ENCODE results near the gene ACOX2. TPM values are rescaled to one million over a fixed set of nuclear protein-coding genes. Genes with fewer than 3 reads are reported as not detected.
A peak's percentile ranks its signal among the peaks of the same experiment; 100 is the strongest.

ACOX2 gene
- total and polyA plus RNA-seq, 4 donors, result 74.3 to 214 (median 141) TPM

DNA sequence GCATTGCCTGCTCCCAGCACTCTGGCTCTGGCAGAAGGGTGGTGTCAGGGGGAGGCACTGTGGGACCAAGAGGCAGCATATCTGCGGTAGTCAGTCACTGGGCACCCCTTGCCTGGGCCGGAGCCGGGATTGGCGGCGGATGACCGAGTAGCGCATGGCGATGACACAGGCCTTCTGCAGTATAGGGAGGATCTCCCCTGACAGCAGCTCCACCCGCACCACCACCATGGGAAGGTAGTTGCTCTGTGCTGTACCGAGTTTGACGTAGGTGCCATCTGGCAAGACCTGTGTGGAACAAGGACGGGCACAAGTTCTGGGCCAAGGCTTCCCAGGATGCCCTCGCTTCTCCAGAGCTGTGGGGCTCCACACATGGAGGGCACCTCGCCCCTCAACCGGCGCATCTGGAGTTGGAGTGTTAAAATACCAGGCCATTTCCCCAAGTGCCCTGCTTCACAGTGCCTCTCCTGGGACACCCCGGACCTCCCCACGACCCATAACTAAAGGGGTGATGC lies 6.6 kb downstream of the ACOX2 start:
- WGBS, result 75% methylated on average over 18 of the region's 18 CpGs
- no peak overlapping the region for H3K9ac ChIP-seq (ENCODE audit: low read depth in 1 of 2, low read length in 2 of 2)
- H3K4me1 ChIP-seq (ENCODE audit: control insufficient read depth in 4 of 4, insufficient read depth in 4 of 4, low read length in 3 of 4), result peaks cover 6 to 98% (median 92%) of the 10 kb centered on the region in 4 donors
- no peaks in the 10 kb centered on the region for H3K9me3 ChIP-seq (ENCODE audit: control insufficient read depth in 4 of 4, low read length in 3 of 4)
- H3K27ac ChIP-seq (ENCODE audit: low read depth in 1 of 2, low read length in 2 of 2), result peak overlapping the region; percentile 31 to 45
- H3K4me3 ChIP-seq (ENCODE audit: low read depth in 1 of 3, low read length in 3 of 3), result no peak overlapping the region
- H3K36me3 ChIP-seq (ENCODE audit: control insufficient read depth in 4 of 4, insufficient read depth in 3 of 4, low read depth in 1 of 4, low read length in 3 of 4), result peaks cover 14 to 21% (median 20%) of the 10 kb centered on the region in 4 donors
- no peak for TF ChIP-seq FOXA1 (IDR thresholded peaks at IDR 0.05)
- no peak for TF ChIP-seq RXRA (IDR thresholded peaks at IDR 0.05)
- TF ChIP-seq, protein P1, sequence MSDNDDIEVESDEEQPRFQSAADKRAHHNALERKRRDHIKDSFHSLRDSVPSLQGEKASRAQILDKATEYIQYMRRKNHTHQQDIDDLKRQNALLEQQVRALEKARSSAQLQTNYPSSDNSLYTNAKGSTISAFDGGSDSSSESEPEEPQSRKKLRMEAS (IDR thresholded peaks at IDR 0.05), result no peak
- no peaks in the 10 kb centered on the region for H3K27me3 ChIP-seq (ENCODE audit: control insufficient read depth in 4 of 4, insufficient read depth in 4 of 4, low read length in 3 of 4)
- DNase-seq (ENCODE audit: low spot score), result no peak

DNA sequence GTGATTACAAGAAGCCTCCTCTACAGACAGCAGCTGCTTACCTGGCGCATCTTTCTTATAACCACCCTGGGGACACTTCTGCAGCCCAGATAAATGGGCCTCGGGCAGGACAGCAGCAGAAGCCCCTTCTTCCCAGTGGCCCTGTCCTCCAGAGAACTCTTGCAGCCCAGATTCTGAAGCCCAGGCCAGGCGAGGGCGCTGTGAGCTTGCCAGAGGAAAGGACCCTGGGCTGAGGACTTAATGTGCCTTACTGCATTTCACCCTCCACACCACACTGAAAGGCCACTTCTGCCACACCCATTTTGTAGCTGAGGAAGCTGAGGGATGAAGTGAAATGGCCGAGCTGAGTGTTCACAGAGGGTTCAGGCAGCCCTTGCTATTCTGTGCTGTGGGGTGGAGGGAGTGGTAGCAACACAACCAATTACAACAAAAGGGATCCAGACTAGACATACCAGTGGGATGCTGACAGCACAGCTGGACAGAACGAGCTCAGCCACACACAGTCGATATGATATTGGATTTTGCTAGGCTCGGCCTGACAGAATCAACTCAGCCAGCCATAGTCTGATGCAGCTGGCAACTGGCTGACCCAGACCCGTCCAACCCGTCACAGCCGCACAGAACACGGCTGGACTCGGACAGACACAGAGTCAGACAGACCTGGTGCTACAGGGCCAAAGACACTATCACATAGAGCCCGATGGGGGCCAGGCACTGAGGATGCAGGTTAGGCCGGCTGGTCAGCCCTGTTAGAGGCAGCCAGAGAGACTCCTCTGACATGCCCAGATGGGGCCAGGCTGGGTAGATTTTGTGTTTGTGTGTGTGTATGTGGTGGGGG lies 7.3 kb downstream of the ACOX2 start:
- TF ChIP-seq GABPA (IDR thresholded peaks at IDR 0.05 in 1 of 2, conservative IDR thresholded peaks at IDR 0.05 in 1 of 2) (no peak), RAD21 (IDR thresholded peaks at IDR 0.05) (peak; percentile 22 to 32)
- Histone ChIP-seq H3K27me3 (ENCODE audit: control insufficient read depth in 4 of 4, insufficient read depth in 4 of 4, low read length in 3 of 4) (no peaks in the 10 kb centered on the region), H3K4me1 (ENCODE audit: control insufficient read depth in 4 of 4, insufficient read depth in 4 of 4, low read length in 3 of 4) (peaks cover 2 to 96% (median 90%) of the 10 kb centered on the region in 4 donors), H3K36me3 (ENCODE audit: control insufficient read depth in 4 of 4, insufficient read depth in 3 of 4, low read depth in 1 of 4, low read length in 3 of 4) (peaks cover 14 to 23% (median 21%) of the 10 kb centered on the region in 4 donors), H3K9me3 (ENCODE audit: control insufficient read depth in 4 of 4, low read length in 3 of 4) (no peaks in the 10 kb centered on the region), H3K9ac (ENCODE audit: low read depth in 1 of 2, low read length in 2 of 2) (no peak overlapping the region), H3K4me3 (ENCODE audit: low read depth in 1 of 3, low read length in 3 of 3) (no peak overlapping the region), H3K27ac (ENCODE audit: low read depth in 1 of 2, low read length in 2 of 2) (peak overlapping the region; percentile 31 to 55)
- WGBS, result 62% methylated on average over 15 of the region's 15 CpGs
- DNase-seq (ENCODE audit: low spot score), result no peak

DNA sequence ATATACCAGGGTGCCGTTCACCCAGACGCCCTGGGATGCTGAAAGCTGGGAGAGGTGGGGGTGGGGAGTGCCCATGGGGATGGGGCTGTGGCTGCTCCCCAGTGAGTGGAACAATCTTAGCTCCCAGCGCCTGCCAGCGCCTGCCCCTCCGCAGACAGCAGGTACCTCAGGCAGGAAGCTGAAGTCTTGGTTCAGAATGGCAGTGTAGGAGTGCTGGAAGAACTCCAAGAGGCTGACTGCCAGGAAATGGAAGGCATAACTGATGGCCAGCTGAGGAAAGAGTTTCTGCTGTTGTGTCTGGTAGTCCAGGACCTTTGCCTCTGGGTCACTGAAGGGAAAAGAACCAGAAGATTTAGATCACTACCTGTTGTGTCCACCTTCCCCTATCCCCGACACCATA lies 8.4 kb downstream of the ACOX2 start:
- Histone ChIP-seq H3K9ac (ENCODE audit: low read depth in 1 of 2, low read length in 2 of 2) (no peak overlapping the region), H3K36me3 (ENCODE audit: control insufficient read depth in 4 of 4, insufficient read depth in 3 of 4, low read depth in 1 of 4, low read length in 3 of 4) (peaks cover 14 to 21% (median 19%) of the 10 kb centered on the region in 4 donors), H3K27me3 (ENCODE audit: control insufficient read depth in 4 of 4, insufficient read depth in 4 of 4, low read length in 3 of 4) (no peaks in the 10 kb centered on the region), H3K4me1 (ENCODE audit: control insufficient read depth in 4 of 4, insufficient read depth in 4 of 4, low read length in 3 of 4) (peaks cover 5 to 96% (median 89%) of the 10 kb centered on the region in 4 donors), H3K27ac (ENCODE audit: low read depth in 1 of 2, low read length in 2 of 2) (peak overlapping the region; percentile 55 to 62), H3K4me3 (ENCODE audit: low read depth in 1 of 3, low read length in 3 of 3) (no peak overlapping the region), H3K9me3 (ENCODE audit: control insufficient read depth in 4 of 4, low read length in 3 of 4) (no peaks in the 10 kb centered on the region)
- DNase-seq (ENCODE audit: low spot score), result no peak
- TF ChIP-seq SP1 (IDR thresholded peaks at IDR 0.05), result no peak
- TF ChIP-seq, protein P2, sequence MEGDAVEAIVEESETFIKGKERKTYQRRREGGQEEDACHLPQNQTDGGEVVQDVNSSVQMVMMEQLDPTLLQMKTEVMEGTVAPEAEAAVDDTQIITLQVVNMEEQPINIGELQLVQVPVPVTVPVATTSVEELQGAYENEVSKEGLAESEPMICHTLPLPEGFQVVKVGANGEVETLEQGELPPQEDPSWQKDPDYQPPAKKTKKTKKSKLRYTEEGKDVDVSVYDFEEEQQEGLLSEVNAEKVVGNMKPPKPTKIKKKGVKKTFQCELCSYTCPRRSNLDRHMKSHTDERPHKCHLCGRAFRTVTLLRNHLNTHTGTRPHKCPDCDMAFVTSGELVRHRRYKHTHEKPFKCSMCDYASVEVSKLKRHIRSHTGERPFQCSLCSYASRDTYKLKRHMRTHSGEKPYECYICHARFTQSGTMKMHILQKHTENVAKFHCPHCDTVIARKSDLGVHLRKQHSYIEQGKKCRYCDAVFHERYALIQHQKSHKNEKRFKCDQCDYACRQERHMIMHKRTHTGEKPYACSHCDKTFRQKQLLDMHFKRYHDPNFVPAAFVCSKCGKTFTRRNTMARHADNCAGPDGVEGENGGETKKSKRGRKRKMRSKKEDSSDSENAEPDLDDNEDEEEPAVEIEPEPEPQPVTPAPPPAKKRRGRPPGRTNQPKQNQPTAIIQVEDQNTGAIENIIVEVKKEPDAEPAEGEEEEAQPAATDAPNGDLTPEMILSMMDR (IDR thresholded peaks at IDR 0.05; ENCODE audit: low read depth, low read length, missing input control), result no peak
- TF ChIP-seq RAD21 (IDR thresholded peaks at IDR 0.05), result peak in 1 of 2 donors; percentile 35
- TF ChIP-seq GABPA (IDR thresholded peaks at IDR 0.05 in 1 of 2, conservative IDR thresholded peaks at IDR 0.05 in 1 of 2), result no peak
- no peak for TF ChIP-seq JUND (IDR thresholded peaks at IDR 0.05)
- TF ChIP-seq HNF4A (conservative IDR thresholded peaks at IDR 0.05), result peak; percentile 70 to 71
- peak; percentile 47 to 56 for TF ChIP-seq RXRA (IDR thresholded peaks at IDR 0.05)
- TF ChIP-seq HNF4G (IDR thresholded peaks at IDR 0.05), result no peak
- no peak for TF ChIP-seq TAF1 (conservative IDR thresholded peaks at IDR 0.05)
- TF ChIP-seq, protein P3, sequence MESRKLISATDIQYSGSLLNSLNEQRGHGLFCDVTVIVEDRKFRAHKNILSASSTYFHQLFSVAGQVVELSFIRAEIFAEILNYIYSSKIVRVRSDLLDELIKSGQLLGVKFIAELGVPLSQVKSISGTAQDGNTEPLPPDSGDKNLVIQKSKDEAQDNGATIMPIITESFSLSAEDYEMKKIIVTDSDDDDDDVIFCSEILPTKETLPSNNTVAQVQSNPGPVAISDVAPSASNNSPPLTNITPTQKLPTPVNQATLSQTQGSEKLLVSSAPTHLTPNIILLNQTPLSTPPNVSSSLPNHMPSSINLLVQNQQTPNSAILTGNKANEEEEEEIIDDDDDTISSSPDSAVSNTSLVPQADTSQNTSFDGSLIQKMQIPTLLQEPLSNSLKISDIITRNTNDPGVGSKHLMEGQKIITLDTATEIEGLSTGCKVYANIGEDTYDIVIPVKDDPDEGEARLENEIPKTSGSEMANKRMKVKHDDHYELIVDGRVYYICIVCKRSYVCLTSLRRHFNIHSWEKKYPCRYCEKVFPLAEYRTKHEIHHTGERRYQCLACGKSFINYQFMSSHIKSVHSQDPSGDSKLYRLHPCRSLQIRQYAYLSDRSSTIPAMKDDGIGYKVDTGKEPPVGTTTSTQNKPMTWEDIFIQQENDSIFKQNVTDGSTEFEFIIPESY (IDR thresholded peaks at IDR 0.05), result no peak
- TF ChIP-seq, protein P1 (IDR thresholded peaks at IDR 0.05), result no peak
- TF ChIP-seq, protein P4, sequence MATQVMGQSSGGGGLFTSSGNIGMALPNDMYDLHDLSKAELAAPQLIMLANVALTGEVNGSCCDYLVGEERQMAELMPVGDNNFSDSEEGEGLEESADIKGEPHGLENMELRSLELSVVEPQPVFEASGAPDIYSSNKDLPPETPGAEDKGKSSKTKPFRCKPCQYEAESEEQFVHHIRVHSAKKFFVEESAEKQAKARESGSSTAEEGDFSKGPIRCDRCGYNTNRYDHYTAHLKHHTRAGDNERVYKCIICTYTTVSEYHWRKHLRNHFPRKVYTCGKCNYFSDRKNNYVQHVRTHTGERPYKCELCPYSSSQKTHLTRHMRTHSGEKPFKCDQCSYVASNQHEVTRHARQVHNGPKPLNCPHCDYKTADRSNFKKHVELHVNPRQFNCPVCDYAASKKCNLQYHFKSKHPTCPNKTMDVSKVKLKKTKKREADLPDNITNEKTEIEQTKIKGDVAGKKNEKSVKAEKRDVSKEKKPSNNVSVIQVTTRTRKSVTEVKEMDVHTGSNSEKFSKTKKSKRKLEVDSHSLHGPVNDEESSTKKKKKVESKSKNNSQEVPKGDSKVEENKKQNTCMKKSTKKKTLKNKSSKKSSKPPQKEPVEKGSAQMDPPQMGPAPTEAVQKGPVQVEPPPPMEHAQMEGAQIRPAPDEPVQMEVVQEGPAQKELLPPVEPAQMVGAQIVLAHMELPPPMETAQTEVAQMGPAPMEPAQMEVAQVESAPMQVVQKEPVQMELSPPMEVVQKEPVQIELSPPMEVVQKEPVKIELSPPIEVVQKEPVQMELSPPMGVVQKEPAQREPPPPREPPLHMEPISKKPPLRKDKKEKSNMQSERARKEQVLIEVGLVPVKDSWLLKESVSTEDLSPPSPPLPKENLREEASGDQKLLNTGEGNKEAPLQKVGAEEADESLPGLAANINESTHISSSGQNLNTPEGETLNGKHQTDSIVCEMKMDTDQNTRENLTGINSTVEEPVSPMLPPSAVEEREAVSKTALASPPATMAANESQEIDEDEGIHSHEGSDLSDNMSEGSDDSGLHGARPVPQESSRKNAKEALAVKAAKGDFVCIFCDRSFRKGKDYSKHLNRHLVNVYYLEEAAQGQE (IDR thresholded peaks at IDR 0.05), result no peak
- no peak for TF ChIP-seq FOXA1 (IDR thresholded peaks at IDR 0.05)
- no peak for TF ChIP-seq NR2F2 (IDR thresholded peaks at IDR 0.05)
- TF ChIP-seq, protein P5, sequence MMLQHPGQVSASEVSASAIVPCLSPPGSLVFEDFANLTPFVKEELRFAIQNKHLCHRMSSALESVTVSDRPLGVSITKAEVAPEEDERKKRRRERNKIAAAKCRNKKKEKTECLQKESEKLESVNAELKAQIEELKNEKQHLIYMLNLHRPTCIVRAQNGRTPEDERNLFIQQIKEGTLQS (IDR thresholded peaks at IDR 0.05), result no peak
- TF ChIP-seq YY1 (IDR thresholded peaks at IDR 0.05), result peak; percentile 49
- no peak for TF ChIP-seq EGR1 (IDR thresholded peaks at IDR 0.05; ENCODE audit: low read depth in 2 of 2)
- TF ChIP-seq FOXA2 (IDR thresholded peaks at IDR 0.05), result no peak
- WGBS, result 44% methylated on average over 6 of the region's 6 CpGs
